RWPE2 (cell line): ENCODE data around the gene RHBG.

Experiments
- ATAC-seq: fragments of 200-7000 bp; cut with Tn5 transposase; 3 replicates; pipeline ENCODE4 v1.9.1; 2021; ENCODE audit warnings: low read depth
- DNase-seq: peaks from one replicate; pipeline ENCODE4 v3.0.0-alpha.2; 2020; ENCODE audit warnings: low spot score
- H3K27ac ChIP-seq: fragments of 450-650 bp; 2 replicates; pipeline ENCODE4 v1.5.1; 2017; ENCODE audit warnings: mild to moderate bottlenecking; ENCODE audit not compliant: poor library complexity, severe bottlenecking
- H3K27me3 ChIP-seq: fragments of 250-450 bp; sonication (Bioruptor Pico); 2 replicates; pipeline ENCODE4 v1.5.1; 2021; ENCODE audit warnings: mild to moderate bottlenecking, moderate library complexity; ENCODE audit not compliant: insufficient read depth, poor library complexity, severe bottlenecking
- H3K36me3 ChIP-seq: fragments of 250-450 bp; sonication (Bioruptor Pico); 2 replicates; pipeline ENCODE4 v1.5.1; 2020; ENCODE audit warnings: low read depth, mild to moderate bottlenecking, moderate library complexity
- H3K4me1 ChIP-seq: fragments of 250-450 bp; sonication (Bioruptor Pico); 2 replicates; pipeline ENCODE4 v1.5.1; 2021; ENCODE audit warnings: mild to moderate bottlenecking, moderate library complexity; ENCODE audit not compliant: insufficient read depth, poor library complexity, severe bottlenecking
- H3K4me3 ChIP-seq: fragments of 250-450 bp; sonication (Bioruptor Pico); 2 replicates; pipeline ENCODE4 v1.5.1; 2021; ENCODE audit warnings: mild to moderate bottlenecking, moderate library complexity; ENCODE audit not compliant: severe bottlenecking
- H3K9me3 ChIP-seq: fragments of 250-450 bp; sonication (Bioruptor Pico); 2 replicates; pipeline ENCODE4 v1.5.1; 2021; ENCODE audit warnings: mild to moderate bottlenecking, moderate library complexity; ENCODE audit not compliant: severe bottlenecking
- CTCF ChIP-seq: fragments of 450-650 bp; IDR thresholded peaks from one replicate; pipeline ENCODE4 v1.5.1; 2017; ENCODE audit warnings: mild to moderate bottlenecking, moderate library complexity; ENCODE audit not compliant: poor library complexity, severe bottlenecking

The RHBG gene

GRCh38 chr1:156431769-156432668 lies 63.0 kb downstream of the RHBG start:
- no peaks in the 10 kb centered on the region for H3K9me3 ChIP-seq
- no peak for DNase-seq
- no peaks in the 10 kb centered on the region for H3K4me1 ChIP-seq
- no peaks in the 10 kb centered on the region for H3K36me3 ChIP-seq
- ATAC-seq: no peak
- H3K4me3 ChIP-seq: no peak overlapping the region
- no peak overlapping the region for H3K27ac ChIP-seq
- TF ChIP-seq CTCF: no peak
- H3K27me3 ChIP-seq: peaks cover 99% of the 10 kb centered on the region

- H3K27me3 ChIP-seq: peaks cover 99% of the 10 kb centered on the region
- ATAC-seq (no peak), DNase-seq (no peak)
- no peak overlapping the region for H3K27ac ChIP-seq
- H3K36me3 ChIP-seq: no peaks in the 10 kb centered on the region
- no peak for TF ChIP-seq CTCF
- no peaks in the 10 kb centered on the region for H3K9me3 ChIP-seq
- no peak overlapping the region for H3K4me3 ChIP-seq
- H3K4me1 ChIP-seq: no peaks in the 10 kb centered on the region
Measured at GRCh38 chr1:156432669-156433018, 63.6 kb downstream of the RHBG start.

GRCh38 chr1:156433032-156433431 lies 64.0 kb downstream of the RHBG start:
- H3K27ac ChIP-seq: no peak overlapping the region
- ATAC-seq (no peak), DNase-seq (no peak)
- no peaks in the 10 kb centered on the region for H3K36me3 ChIP-seq
- H3K4me1 ChIP-seq: no peaks in the 10 kb centered on the region
- H3K9me3 ChIP-seq: no peaks in the 10 kb centered on the region
- no peak overlapping the region for H3K4me3 ChIP-seq
- no peak for TF ChIP-seq CTCF
- peaks cover 99% of the 10 kb centered on the region for H3K27me3 ChIP-seq

GRCh38 chr1:156433602-156434001 lies 64.6 kb downstream of the RHBG start:
- Histone ChIP-seq H3K36me3 (no peaks in the 10 kb centered on the region), H3K27ac (no peak overlapping the region), H3K4me1 (no peaks in the 10 kb centered on the region), H3K9me3 (no peaks in the 10 kb centered on the region), H3K4me3 (no peak overlapping the region), H3K27me3 (peaks cover 99% of the 10 kb centered on the region)
- ATAC-seq (no peak), DNase-seq (no peak)
- no peak for TF ChIP-seq CTCF
